ENCODE data around the gene XRCC5.
"Not testable (repeated sequence)": the region's sequence is repeated elsewhere in the genome, so short reads cannot be mapped to it uniquely, and the experiment has no call there.

The XRCC5 gene

GRCh38 chr2:216114714-216115531, 5.8 kb downstream of the XRCC5 start:
- in situ Hi-C loops (cut with MboI; ENCODE audit: low sequenced_read_pairs), result loop anchor here (25.0 kb wide), 1 partner anchor 297 kb away; the partner anchor contains the start of gene SMARCAL1

- in situ Hi-C loops (cut with MboI; ENCODE audit: low sequenced_read_pairs), result loop anchor here (25.0 kb wide), 1 partner anchor 296 kb away; the partner anchor contains the start of gene SMARCAL1
Observed at GRCh38 chr2:216116418-216116817, 7.3 kb downstream of the XRCC5 start.

DNA sequence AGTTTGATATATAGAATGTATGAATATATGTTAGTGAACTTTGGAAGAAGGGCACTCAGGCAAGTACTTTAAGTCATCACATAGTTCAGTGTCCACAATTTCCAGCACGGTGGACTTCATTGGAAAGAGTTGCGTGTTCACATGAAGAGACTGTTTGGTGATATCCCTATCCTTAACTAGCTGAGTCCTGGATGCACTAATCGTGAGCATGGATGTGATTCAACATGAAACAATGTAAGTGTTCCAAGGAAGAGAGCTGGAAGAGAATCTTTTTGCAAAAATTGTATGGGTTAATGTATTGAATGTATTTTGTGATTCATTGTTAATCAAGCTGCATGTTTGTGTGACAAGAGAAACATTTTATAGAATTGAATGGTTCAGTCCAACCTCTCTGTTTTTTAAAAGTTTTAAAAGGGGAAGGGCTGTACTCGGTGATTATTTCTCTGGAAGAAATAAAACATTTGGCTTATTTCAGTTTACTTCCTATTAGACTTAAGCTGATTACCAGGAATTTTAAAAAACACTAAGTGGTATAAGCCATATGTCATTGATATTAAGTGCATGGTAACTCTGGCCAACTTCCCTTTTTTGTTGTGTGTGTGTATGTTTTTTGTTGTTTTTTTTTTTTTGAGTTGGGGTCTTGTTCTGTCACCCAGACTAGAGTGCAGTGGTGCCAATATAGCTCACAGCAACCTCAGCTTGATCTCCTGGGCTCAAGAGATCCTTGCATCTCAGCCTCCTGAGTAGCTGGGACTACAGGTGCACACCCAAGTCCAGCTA, 8.6 kb downstream of the XRCC5 start:
- in situ Hi-C loops (cut with MboI; ENCODE audit: low sequenced_read_pairs), result loop anchor here (25.0 kb wide), 1 partner anchor 295 kb away; the partner anchor contains the start of gene SMARCAL1

GRCh38 chr2:216118474-216118873, 9.3 kb downstream of the XRCC5 start:
- in situ Hi-C loops (cut with MboI; ENCODE audit: low sequenced_read_pairs), result loop anchor here (25.0 kb wide), 1 partner anchor 294 kb away; the partner anchor contains the start of gene SMARCAL1

- in situ Hi-C loops (cut with MboI; ENCODE audit: low sequenced_read_pairs), result loop anchor here (25.0 kb wide), 1 partner anchor 293 kb away; the partner anchor contains the start of gene SMARCAL1
Observed at GRCh38 chr2:216119146-216119545, 10.0 kb downstream of the XRCC5 start.

DNA sequence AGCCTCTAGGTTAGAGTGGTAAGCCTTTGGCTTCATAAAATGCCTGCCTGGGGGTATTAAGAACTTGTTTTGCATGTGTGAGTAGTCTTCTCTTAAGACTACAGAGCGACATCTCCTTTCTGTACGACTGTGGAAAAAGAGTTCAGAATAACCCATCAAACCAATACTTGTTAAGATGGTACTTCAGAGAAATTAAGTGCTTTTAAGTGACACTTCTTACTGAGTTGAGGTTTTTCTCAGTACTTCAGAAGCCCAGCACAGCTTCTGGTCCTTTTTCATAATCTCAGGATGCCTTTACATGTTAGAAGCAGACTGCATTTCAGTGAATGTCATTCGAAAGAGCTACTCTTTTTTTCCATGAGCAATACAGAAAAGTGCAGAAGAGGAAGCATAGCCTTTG, 10.8 kb downstream of the XRCC5 start:
- in situ Hi-C loops (cut with MboI; ENCODE audit: low sequenced_read_pairs), result loop anchor here (25.0 kb wide), 1 partner anchor 292 kb away; the partner anchor contains the start of gene SMARCAL1

GRCh38 chr2:216121255-216121654, 12.1 kb downstream of the XRCC5 start:
- in situ Hi-C loops (cut with MboI; ENCODE audit: low sequenced_read_pairs), result loop anchor here (25.0 kb wide), 1 partner anchor 291 kb away; the partner anchor contains the start of gene SMARCAL1

DNA sequence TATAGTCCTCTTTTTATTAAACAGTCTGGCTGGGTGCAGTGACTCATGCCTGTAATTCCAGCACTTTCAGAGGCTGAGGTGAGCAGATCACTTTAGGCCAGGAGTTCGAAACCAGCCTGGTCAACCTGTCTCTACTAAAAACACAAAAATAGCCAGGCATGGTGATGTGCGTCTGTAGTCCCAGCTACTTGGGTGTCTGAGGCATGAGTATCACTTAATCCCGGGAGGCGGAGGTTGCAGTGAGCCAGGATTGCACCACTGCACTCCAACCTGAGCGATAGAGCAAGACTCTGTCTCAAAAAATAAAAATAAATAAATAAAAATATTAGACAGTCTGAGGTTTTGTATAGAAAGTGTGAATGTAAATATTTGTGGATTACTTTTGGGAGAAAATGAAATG, 17.8 kb downstream of the XRCC5 start:
- in situ Hi-C loops (cut with MboI; ENCODE audit: low sequenced_read_pairs), result no loop called here

- in situ Hi-C loops (cut with MboI; ENCODE audit: low sequenced_read_pairs), result no loop called here
Observed at GRCh38 chr2:216130346-216130971, 21.3 kb downstream of the XRCC5 start.

GRCh38 chr2:216131175-216131926, 22.2 kb downstream of the XRCC5 start:
- in situ Hi-C loops (cut with MboI; ENCODE audit: low sequenced_read_pairs), result no loop called here

GRCh38 chr2:216132585-216132984, 23.4 kb downstream of the XRCC5 start:
- in situ Hi-C loops (cut with MboI; ENCODE audit: low sequenced_read_pairs), result no loop called here

- in situ Hi-C loops (cut with MboI; ENCODE audit: low sequenced_read_pairs), result no loop called here
Observed at GRCh38 chr2:216133397-216133796, 24.2 kb downstream of the XRCC5 start.

- in situ Hi-C loops (cut with MboI; ENCODE audit: low sequenced_read_pairs), result no loop called here
Observed at GRCh38 chr2:216134958-216135541, 25.9 kb downstream of the XRCC5 start.

GRCh38 chr2:216139884-216140283, 30.7 kb downstream of the XRCC5 start:
- in situ Hi-C loops (cut with MboI; ENCODE audit: low sequenced_read_pairs), result no loop called here

- in situ Hi-C loops (cut with MboI; ENCODE audit: low sequenced_read_pairs), result not testable (repeated sequence)
Observed at GRCh38 chr2:216141516-216141915, 32.4 kb downstream of the XRCC5 start.

DNA sequence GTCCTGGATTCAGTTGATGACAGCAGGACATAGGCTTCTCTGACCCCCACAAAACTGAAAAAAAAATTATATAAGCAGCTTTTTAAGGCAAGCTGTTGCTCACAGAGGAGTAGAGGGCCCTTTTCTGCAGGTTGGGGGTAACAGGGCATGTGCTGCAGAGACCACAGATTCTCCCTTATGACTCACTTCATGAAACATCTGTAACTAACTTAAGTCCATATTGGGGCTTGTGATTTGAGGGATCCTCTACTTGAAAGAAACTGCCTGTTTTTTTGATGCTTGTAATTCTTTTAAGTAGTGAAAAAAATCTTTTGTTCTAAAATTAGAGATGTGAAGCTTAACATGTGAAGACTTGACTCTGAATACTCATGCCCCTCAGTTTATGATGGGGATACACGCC, 33.4 kb downstream of the XRCC5 start:
- in situ Hi-C loops (cut with MboI; ENCODE audit: low sequenced_read_pairs), result no loop called here

- in situ Hi-C loops (cut with MboI; ENCODE audit: low sequenced_read_pairs), result no loop called here
Observed at GRCh38 chr2:216144372-216144771, 35.2 kb downstream of the XRCC5 start.

GRCh38 chr2:216144857-216145256, 35.7 kb downstream of the XRCC5 start:
- in situ Hi-C loops (cut with MboI; ENCODE audit: low sequenced_read_pairs), result no loop called here

- in situ Hi-C loops (cut with MboI; ENCODE audit: low sequenced_read_pairs), result no loop called here
Observed at GRCh38 chr2:216146573-216146972, 37.4 kb downstream of the XRCC5 start.
